NCI-H2227 (cell line): ENCODE measurements around the gene CNOT6.
"Not testable (repeated sequence)": the region's sequence is repeated elsewhere in the genome, so short reads cannot be mapped to it uniquely, and the experiment has no call there.

Experiments
- DNase-seq: peaks from one replicate; lab custom pipeline; 2025; ENCODE audit not compliant: unreplicated experiment; lab: John Stamatoyannopoulos, UW

The CNOT6 gene

DNA sequence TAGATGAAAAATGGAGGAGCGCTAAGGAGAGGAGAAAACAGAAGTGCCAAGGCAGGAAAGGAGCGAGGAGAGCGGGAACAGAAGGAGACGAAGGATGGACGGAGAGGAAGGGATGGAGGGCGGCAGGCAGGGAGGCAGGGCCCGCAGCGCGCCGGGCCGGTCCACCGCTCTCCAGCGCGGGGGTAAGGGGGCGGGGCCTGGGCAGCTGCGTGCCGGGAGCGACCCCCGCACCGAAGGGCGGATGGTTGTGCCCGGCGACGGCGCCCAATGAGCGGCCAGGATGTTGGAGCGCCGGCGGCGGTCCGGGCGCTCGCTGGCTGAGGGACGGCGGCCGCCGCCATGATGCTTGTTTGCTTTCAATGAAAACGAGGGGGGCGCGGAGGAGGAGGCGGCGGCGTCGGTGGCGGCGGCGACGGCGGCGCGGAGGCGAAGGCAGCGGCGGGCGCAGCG, at the start of gene CNOT6:
Gene CNOT6, plus strand, starts transcription at position 320 of the 450 bp plus-strand sequence. CDS start 34,898 bp downstream, outside the sequence.
- peak; percentile 92 for DNase-seq

DNA sequence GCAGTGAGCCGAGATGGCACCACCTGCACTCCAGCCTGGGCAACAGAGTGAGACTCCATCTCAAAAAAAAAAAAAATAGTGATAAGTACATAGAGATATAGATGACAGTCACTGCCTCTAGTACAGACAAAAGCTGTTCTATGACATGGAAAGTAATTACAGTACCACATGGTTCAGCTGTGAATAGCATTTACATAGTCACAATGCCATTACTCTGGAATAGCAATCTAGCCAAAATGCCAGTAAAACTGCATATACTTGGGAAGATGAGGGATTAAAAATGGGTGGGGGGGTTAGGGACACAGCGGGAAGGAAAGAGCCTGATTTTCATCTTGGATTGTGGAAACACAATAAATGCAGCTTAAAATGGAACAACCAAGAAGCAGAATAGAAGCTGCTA, 39.4 kb upstream of the CNOT6 start:
- no peak for DNase-seq

DNA sequence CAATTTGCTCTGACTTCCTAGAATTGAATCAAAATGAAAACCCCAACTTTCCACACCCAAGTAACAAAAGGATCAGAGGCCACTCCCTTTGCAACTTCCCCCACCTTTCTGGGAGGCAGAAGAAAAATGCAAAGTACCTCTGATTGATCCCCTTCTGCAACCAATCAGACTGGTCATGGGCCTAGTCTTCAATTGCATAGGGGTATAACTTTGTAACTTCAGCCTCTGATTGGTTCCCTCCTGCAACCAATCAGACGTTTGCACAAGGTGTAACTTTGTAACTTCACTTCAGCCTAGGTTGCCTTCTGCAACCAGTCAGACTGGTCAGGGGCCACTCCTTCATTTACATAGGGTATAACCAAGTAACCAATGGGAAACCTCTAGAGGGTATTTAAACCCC, 38.3 kb upstream of the CNOT6 start:
- no peak for DNase-seq

DNA sequence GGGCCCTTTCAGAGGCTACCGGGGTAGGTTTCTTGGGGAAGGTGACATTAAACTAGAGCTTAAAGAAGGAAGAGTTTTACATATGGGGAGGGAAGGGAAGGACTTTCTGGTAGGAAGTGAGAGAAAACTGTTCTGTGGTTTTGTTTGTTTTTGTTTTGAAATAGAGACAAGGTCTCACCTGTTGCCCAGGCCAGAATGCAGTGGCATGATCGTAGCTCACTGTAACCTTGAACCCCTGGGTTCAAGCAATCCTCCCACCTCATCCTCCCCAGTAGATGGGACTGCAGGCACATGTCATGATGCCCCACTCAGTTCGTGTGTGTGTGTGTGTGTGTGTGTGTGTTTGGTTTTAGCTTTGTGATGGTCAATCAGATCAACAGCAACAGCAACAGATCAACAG, 37.4 kb upstream of the CNOT6 start:
- no peak for DNase-seq

DNA sequence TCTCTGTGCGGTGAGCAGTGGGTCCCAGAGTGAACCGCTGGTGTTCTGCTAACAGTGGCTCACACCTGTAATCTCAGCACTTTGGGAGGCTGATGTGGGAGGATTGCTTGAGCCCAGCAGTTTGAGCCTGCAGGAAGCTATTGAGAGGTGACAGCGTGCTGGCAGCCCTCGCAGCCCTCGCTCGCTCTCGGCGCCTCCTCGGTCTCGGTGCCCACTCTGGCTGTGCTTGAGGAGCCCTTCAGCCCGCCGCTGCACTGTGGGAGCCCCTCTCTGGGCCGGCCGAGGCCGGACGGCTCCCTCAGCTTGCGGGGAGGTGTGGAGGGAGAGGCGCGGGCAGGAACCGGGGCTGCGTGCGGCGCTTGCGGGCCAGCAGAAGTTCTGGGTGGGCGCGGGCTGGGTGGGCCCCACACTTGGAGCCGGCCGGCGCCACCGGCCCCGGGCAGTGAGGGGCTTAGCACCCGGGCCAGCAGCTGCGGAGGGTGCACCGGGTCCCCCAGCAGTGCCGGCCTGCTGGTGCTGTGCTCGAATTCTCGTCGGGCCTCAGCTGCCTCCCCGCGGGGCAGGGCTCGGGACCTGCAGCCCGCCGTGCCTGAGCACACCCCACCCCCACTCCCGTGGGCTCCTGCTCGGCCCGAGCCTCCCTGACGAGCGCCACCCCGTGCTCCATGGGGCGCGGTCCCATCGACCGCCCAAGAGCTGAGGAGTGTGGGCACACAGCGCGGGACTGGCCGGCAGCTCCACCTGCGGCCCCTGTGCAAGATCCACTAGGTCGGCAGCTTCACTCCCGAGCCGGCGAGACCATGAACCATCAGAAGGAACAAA, 35.1 kb upstream of the CNOT6 start:
- not testable (repeated sequence) for DNase-seq

DNA sequence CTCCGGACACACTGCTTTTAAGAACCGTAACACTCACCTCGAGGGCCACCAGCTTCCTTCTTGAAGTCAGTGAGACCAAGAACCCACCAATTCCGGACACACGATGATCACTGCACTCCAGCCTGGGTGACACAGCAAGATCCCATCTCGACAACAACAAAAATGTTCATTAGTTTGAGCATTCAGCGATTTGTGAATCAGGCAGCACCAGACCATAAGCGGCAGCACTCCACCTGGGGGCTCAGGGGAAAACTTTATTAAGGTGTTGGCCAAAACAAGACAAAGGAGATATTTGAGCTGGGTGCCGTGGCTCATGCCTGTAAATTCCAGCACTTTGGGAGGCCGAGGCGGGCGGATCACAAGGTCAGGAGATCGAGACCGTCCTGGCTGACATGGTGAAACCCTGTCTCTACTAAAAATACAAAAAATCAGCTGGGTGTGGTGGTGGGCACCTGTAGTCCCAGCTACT, 34.5 kb upstream of the CNOT6 start:
- DNase-seq, result not testable (repeated sequence)

DNA sequence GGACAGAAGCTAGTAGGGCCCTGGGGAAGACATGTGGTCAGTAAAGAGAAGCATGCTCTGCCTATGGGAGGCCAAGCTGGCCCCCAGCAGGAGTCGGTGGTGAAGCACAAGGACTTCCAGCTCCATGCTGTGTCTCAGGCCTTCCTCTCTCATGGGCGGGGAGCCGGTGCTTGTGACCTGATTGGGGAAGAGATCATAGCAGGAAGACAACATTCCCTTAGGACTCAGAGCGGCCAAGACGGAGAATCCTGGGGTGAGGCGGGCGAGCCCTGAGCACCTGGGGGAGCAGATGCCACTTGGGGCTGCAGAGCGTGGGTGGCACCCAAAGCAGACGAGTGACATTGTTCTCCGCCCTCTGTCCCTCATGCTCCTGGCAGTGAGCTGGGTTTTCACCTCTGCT, 33.3 kb upstream of the CNOT6 start:
- no peak for DNase-seq

DNA sequence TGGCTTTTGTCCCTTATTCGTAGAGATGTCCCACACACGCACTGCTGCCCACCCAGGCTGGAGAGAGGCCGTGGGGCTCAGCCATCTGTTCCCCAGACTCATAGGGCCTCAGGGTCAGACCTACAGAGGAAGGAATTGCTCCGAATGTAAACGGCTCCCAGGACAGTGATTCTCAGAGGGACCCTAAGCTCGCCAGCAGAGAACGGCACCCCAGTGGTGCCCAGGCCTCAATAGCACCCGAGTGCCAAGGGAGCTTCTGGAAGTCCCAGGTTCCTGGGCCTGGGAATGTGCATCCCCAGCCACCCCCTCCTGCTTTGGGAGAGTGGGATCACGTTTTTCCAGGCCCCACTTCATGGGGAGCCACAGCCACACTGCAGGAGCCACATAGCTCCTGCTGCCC, 32.9 kb upstream of the CNOT6 start:
- DNase-seq, result no peak

DNA sequence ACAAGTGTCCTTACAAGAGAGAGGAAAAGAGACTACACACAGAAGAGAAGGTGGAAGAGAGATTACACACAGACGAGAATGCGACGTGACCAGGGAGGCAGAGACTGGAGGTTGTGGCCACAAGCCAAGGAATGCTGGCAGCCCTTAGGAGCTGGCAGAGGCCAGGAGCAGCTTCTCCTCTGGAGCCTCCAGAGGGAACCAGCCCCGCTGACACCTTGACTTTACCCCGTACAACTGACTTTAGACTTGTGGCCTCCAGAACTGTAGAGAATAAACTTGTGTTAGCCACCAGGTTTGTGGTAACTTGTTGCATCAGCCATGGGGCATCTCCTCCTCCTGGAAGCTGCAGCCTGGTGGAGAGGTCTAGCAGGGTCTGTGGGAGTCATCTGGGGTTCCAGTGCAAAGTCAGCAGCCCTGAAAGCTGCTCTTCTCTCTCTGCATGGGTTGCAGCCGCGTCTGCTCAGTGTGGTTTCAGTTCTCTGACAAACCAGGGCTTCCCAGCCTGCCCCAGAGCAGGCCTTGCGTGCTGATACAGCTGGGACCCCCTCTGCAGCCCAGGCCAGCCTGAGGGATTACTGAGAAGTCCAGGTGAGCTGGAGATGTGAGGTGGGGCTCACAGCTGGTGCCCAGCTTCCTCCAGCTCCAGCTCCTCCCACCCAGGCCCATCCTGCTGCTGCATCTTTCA, 30.8 kb upstream of the CNOT6 start:
- DNase-seq, result no peak

DNA sequence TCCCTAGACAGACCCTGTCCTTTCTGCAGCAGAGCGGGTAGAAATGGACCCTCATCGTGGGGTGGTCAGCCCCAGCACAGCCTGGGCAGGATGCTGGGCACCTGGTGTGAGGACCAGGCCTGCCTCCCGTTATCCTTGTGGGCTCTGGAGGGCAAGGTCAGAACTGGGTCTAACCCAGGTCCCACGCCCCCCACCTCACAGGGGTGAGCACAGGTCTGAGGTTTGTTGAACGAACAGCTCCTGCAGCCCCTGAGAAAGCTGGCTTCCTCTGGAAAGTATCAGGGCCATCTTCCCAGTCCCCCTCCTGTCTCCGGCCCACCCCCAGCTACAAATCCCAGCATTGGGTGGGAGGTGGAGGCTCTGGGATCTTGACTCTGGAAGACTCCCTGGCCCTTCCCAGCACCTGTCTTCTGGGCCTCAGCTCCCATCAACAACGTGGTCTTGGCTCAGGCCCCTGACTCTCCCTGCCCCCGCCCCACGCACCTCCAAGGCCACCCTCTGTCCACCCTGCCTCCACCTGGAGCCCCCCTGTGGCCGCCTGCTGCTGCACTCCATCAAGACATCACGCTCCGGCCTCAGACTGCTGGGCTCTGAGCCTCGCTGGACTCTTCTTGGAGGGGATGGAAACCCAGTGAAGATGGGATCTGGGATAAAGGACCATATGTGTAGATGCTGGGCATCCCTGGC, 30.1 kb upstream of the CNOT6 start:
- no peak for DNase-seq

DNA sequence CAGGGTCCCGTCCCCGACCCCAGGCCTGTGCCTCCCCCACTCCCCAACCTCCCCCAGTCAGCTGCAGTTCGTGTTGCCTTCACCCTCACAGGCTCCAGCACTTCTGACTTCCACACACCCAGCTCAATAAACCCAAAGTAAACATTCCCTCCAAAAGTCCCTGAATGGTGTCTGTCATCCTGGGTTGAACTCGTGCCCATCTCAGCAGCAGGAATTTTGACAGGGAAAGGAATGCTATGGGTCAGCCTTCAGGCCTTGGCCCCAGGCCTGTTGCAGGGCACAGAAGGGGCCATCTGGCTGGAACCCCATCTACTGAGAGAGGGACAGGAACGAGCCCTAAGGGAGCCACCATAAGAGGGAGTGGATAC, 29.6 kb upstream of the CNOT6 start:
- DNase-seq, result no peak

DNA sequence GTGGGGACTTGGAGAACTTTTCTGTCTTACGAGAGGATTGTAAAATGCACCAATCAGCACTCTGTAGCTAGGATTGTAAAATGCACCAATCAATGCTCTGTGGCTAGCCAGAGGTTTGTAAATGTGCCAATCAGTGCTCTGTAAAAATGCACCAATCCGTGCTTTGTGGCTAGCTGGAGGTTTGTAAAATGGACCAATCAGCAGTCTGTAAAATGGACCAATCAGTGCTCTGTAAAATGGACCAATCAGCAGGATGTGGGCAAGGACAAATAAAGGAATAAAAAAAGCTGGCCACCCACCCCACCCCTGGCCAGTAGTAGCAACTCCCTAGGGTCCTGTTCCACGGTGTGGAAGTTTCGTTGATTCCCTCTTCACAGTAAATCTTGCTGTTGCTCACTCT, 29.1 kb upstream of the CNOT6 start:
- not testable (repeated sequence) for DNase-seq

DNA sequence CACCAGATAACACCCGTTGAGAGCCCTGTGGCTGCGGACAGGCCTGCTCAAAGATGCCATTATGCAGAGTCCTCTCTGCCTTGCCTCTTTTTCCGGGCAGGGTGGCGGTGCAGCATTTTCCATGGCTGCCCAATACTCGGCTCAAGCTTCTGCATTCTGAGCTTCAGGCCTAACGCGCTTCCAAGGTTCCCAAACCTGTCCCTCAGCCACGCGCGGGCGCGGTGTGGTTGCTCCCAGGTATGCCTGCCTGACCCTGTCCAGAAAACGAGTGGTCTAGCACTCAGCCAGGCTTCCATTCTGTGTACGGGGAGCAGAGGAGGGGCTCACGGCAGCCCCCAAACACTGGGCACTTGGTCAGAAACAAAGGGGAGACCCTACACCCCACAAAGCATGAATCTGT, 27.9 kb upstream of the CNOT6 start:
- DNase-seq, result no peak

DNA sequence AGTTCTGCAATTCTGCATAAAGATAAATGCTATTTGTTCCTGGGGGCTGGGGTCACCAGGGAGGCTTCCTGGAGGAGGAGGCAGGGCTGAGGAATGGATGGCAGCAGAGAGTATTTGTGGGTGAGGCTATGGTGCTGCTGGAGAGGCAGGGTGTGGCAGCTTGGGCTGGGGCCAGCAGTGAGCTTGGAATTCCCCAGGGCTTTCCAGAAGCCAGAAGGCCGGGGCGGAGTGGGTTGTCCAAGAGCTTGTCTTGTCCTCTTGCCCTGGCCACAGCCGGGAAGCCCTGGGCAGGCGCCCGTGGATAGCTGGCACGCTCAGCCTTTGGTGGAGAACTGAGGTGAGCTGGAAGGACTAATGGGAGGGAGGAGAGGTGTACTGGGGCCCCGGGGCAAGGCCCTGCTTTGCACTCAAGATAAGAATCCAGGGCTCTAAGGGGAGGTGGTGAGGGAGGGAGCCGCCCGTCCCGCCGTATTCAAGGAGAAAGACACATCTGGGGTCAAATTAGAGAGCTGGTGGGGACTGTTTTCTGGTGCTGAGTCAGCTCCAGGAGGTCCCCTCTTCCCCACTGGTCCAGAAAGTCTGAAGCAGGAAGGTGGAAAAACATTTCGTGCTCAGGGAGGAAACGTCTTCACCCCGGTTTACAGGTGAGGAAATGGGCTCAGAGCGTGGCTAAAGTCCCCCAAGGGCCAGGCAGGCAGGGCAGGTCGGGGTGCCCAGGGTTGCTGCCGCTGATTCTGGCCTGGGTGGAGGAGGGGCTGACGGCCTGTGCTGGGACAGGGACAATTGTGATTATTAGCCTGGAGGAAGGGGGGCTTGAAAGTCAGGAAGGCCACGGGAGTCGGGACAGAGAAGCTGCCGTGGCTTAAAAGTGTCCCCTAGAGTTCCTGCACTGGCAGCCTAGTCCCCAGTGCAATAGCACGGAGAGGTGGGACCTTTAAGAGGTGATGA, 26.9 kb upstream of the CNOT6 start:
- no peak for DNase-seq

DNA sequence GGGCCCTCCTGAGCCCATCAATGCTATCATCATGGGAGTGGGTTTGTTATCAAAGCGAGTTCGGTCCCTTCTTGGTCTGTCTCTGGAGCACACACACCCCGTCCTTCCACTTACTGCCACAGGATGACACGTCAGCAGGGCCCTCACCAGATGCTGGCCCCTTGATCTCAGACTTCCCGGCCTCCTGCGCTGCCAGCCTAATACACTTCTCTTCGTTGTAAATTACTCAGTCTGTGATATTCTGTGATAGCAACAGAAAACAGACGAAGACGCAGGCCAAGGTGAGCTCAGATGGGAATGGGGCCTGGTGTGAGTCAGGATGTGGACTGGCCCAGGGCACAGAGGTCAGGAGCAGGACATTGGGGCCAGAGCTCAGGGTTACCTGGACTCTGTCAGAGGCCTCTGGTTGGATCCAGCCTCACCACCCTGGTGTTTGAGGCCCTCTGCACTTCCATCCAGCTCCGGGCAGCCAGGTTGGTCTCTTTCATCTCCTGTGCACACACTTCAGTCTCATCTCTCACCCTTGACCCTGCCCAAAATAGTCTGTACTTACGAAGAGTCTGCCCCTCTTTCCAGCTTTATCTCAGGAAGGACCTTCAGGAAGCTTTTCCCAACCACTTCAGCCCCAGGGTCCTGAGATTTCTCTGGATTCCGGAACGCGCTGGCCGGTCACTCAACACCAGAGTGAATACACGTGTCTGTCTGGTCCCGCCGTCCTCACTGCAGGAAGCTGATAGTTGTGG, 26.0 kb upstream of the CNOT6 start:
- no peak for DNase-seq

DNA sequence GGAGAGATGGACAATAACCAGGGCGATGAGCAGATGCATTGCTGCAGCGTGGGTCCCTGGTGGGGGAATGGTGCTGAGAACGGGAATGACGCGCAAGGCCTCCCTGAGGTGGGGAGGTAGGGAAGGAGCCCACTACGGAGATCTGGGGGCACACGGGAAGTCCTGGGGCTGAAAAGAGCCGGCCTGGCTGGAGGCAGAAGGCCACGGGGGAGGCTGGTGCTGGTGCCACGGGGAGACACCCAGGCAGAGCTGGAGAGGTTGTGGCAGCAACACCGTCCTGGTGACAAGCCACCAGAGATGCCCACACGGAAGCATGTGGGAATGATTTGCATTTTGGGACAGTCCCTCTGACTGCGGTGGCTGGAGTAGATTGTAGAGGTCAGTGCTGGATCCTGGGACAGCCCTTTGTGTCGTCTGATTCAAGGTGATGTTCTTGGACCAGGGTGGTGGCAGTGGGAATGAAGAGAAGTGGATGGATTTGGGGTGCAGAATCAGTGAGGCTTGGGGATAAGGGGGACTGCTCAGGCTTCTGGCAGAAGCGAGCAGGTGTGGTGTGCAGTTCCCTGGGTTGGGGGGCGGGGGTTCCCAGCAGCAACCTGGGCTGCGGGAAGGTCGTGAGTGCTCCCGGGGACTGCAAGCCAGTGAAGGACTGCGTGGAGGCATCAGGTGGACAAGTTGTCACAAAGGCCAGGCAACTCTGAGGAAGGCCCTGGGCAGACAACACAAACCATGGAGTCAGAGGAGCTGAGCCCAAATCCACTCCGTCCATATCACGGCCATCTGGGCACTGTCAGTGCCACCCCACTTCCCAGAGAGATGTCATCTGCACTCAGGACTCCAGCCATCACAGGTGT, 25.2 kb upstream of the CNOT6 start:
- no peak for DNase-seq

DNA sequence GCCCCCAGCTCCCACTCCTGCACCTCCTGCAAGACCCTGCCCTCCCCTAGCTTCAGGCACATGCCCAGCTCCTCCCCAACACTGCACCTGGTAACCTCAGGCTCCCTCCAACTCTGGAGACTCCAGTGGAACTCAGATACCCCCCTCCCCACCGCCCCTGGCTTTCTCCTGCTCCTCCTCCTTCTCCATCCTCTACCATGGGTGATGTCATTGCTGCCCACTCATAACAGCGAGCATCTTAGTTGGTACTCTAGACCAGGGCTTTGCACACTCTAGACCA, 24.7 kb upstream of the CNOT6 start:
- DNase-seq, result no peak

DNA sequence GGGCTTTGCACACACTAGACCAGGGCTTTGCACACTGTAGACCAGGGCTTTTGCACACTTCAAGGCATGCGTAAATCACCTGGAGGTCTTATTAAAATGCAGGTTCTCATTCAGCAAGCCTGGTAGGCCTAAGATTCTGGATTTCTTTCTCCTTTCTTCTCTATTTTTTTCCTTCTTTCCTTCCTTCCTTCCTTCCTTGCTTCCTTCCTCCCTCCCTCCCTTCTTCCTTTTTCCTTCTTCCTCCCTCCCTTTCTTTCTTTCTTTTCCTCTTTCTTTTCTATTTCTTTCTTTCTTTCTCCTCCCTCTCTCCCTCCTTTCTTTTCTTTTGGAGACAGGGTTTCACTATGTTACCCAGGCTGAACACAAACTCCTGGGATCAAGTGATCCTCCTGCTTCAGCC, 24.3 kb upstream of the CNOT6 start:
- no peak for DNase-seq

DNA sequence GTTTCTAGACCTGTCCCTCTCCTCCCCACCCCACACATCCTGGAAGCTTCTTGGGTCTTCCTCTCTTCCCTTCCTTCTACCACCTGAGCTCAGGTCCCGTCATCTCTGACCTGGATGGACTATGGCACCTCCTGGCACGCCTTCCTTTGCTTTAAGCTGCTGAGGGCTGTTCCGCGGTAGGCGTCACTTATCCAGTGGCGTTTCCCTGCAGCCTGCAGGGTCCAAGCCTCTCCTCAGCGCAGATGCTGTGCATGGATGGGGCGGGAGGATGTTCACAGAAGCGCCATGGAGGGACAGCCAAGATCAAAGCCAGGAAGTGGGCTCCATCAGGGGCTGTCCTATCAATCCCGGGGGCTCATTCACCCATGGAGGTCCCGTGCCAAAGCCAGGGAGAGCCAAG, 23.8 kb upstream of the CNOT6 start:
- no peak for DNase-seq
